Osteoblast (primary cell): ENCODE data around the gene BAX. TPM values are rescaled to one million over a fixed set of nuclear protein-coding genes. Genes with fewer than 3 reads are reported as not detected.

Experiments
- DNase-seq: peaks from one replicate; pipeline ENCODE4 v3.0.0; 2011; ENCODE audit warnings: low spot score, mixed read lengths; ENCODE audit not compliant: insufficient read length; ENCODE audit errors: missing footprints
- H2AFZ ChIP-seq: 2 replicates; pipeline ENCODE4 v1.6.0; 2011; ENCODE audit warnings: mild to moderate bottlenecking, low read length
- H3K27ac ChIP-seq: 2 replicates; pipeline ENCODE4 v1.5.1; 2011; ENCODE audit warnings: mild to moderate bottlenecking, low read depth, low read length, moderate library complexity
- H3K27me3 ChIP-seq: 2 replicates; pipeline ENCODE4 v1.6.0; 2012; ENCODE audit warnings: mild to moderate bottlenecking, control low read depth, inconsistent platforms, low read length, moderate library complexity; ENCODE audit not compliant: insufficient read depth
- H3K36me3 ChIP-seq: 2 replicates; pipeline ENCODE4 v1.5.1; 2011; ENCODE audit warnings: mild to moderate bottlenecking, low read length, control low read depth, moderate library complexity; ENCODE audit not compliant: insufficient read depth
- H3K4me1 ChIP-seq: 2 replicates; pipeline ENCODE4 v1.5.1; 2011; ENCODE audit warnings: mild to moderate bottlenecking, low read length, control low read depth, moderate library complexity; ENCODE audit not compliant: insufficient read depth
- H3K4me2 ChIP-seq: 2 replicates; pipeline ENCODE4 v1.6.0; 2011; ENCODE audit warnings: mild to moderate bottlenecking, low read length; ENCODE audit not compliant: insufficient read depth
- H3K4me3 ChIP-seq: fragments of 200-600 bp; sonication (generic); 3 replicates; pipeline ENCODE4 v1.5.1; 2012; ENCODE audit warnings: mild to moderate bottlenecking, low read length, inconsistent platforms; ENCODE audit not compliant: insufficient read depth
- H3K79me2 ChIP-seq: 2 replicates; pipeline ENCODE4 v1.6.0; 2012; ENCODE audit warnings: mild to moderate bottlenecking, low read length, control low read depth, inconsistent platforms; ENCODE audit not compliant: insufficient read depth
- H3K9me3 ChIP-seq: 2 replicates; pipeline ENCODE4 v1.5.1; 2011; ENCODE audit warnings: low read depth, low read length, control low read depth
- H4K20me1 ChIP-seq: 2 replicates; pipeline ENCODE4 v1.6.0; 2012; ENCODE audit warnings: mild to moderate bottlenecking, low read length, control low read depth; ENCODE audit not compliant: insufficient read depth
- total RNA-seq: library from RNA; depleted of rRNA; stranded (reverse); fragments of >200 nt; gene quantifications from 2 replicates; pipeline ENCODE4 v1.2.3, GENCODE V29; 2012
- TF ChIP-seq, protein P1 (sequence below): IDR thresholded peaks from 2 replicates; pipeline ENCODE4 v1.5.1; 2011; ENCODE audit warnings: mild to moderate bottlenecking, low read depth, low read length, moderate library complexity; ENCODE audit errors: extremely low read depth

BAX gene
- total RNA-seq, 1 donor: 78.9 TPM

DNA sequence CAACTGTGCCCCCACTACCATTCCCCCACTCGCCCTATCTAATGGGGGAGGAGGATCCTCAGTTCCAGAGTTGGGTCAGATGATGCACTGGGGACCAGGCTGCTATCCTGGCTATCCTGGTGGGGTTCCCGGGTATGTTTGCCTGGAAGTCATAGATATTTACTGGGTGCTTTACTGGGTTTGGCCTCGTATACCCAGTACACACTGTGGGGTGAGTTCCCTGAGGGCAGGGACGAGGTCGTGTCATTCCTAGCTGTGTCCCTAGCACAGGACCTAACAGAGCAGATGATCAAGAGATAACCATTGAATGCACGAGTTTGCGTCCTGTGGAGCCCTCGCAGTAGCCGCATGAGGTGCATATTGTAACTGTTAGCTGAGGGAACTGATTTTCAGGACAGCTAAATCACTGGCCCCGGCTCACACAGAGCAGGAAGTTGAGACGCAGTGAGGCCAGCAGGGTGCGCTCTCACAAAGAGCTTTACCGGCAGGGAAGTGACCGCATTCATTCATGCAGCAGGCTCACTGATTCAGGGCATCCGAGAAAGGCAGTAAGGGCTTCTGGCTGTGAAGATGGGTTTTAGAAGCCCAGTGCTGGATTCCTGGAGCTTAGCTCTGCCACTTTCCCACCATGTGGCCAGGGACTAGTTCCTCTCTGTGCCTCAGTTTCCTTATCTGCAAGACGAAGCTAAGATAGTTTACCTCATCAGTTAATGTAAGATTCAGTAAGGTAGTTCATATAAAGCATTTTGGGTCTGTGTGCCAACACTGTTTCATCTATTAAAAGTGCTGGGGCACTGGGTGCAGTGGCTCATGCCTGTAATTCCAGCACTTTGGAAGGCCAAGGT, 45.0 kb downstream of the BAX start:
- Histone ChIP-seq H4K20me1 (peaks cover 20% of the 10 kb centered on the region), H3K9me3 (no peaks in the 10 kb centered on the region), H3K4me2 (no peak overlapping the region), H2AFZ (no peak overlapping the region), H3K79me2 (peaks cover 50% of the 10 kb centered on the region), H3K4me1 (peaks cover 4% of the 10 kb centered on the region), H3K27me3 (no peaks in the 10 kb centered on the region), H3K36me3 (peaks cover 26% of the 10 kb centered on the region), H3K27ac (no peak overlapping the region), H3K4me3 (no peak overlapping the region)
- TF ChIP-seq, protein P1, sequence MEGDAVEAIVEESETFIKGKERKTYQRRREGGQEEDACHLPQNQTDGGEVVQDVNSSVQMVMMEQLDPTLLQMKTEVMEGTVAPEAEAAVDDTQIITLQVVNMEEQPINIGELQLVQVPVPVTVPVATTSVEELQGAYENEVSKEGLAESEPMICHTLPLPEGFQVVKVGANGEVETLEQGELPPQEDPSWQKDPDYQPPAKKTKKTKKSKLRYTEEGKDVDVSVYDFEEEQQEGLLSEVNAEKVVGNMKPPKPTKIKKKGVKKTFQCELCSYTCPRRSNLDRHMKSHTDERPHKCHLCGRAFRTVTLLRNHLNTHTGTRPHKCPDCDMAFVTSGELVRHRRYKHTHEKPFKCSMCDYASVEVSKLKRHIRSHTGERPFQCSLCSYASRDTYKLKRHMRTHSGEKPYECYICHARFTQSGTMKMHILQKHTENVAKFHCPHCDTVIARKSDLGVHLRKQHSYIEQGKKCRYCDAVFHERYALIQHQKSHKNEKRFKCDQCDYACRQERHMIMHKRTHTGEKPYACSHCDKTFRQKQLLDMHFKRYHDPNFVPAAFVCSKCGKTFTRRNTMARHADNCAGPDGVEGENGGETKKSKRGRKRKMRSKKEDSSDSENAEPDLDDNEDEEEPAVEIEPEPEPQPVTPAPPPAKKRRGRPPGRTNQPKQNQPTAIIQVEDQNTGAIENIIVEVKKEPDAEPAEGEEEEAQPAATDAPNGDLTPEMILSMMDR: peak; percentile 87
- DNase-seq: peak; percentile 93

DNA sequence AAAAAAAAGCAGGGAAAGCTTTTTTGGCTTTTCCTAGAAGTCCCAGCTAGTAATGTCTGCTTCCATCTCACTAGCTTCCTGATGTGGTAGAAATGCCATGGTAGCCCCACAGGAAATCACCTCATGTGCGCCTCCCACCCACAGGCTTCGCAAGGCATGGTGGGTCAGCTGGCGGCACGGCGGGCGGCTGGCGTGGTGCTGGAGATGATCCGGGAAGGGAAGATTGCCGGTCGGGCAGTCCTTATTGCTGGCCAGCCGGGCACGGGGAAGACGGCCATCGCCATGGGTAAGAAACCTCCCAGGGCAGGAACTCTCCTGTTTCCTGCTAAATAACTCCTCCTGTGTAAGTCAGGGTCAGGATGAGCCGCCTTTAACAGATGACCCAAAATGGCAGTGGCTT, 49.5 kb downstream of the BAX start:
- Histone ChIP-seq H3K4me3 (no peak overlapping the region), H3K27ac (no peak overlapping the region), H4K20me1 (peaks cover 9% of the 10 kb centered on the region), H2AFZ (no peak overlapping the region), H3K27me3 (no peaks in the 10 kb centered on the region), H3K4me2 (no peak overlapping the region), H3K4me1 (no peaks in the 10 kb centered on the region), H3K36me3 (peaks cover 52% of the 10 kb centered on the region), H3K9me3 (no peaks in the 10 kb centered on the region), H3K79me2 (peaks cover 13% of the 10 kb centered on the region)
- DNase-seq: peak; percentile 13
- TF ChIP-seq, protein P1: no peak

DNA sequence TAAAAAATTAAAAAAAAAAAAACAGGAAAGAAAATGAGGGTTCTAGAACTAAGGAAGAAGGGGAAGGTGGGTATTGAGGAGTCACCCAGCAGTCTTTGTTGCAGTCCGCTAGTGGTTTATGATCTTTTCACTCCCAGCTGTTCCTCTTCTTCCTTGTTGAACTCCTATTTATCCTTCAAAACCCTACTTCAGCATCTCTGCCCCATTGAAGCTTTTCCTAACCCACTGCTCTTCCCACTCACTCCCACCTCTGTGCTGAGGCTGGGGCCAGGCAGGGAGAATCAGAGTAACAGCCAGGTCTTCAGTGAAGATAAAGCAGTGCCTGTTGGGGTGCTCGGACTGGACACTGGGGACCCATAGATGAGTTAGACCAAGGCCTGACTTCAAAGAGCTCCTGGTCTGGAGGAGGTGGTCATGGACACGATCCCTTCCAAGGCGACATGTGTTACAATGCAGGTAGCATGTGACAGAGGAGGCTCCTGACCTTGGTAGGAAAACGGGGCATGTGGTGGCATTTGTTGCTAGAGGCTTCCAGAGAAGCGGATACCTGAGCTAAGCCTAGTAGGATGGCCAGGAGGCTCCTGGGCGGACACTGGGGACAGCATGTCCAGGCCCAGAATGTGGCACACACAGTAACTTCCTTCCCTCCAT, 50.4 kb downstream of the BAX start:
- no peaks in the 10 kb centered on the region for H3K4me1 ChIP-seq
- H3K4me2 ChIP-seq: no peak overlapping the region
- DNase-seq: peak; percentile 13
- TF ChIP-seq, protein P1: no peak
- H3K27me3 ChIP-seq: no peaks in the 10 kb centered on the region
- no peak overlapping the region for H3K4me3 ChIP-seq
- peaks cover 3% of the 10 kb centered on the region for H3K79me2 ChIP-seq
- H4K20me1 ChIP-seq: no peaks in the 10 kb centered on the region
- no peak overlapping the region for H3K27ac ChIP-seq
- no peaks in the 10 kb centered on the region for H3K9me3 ChIP-seq
- no peak overlapping the region for H2AFZ ChIP-seq
- H3K36me3 ChIP-seq: peaks cover 59% of the 10 kb centered on the region

DNA sequence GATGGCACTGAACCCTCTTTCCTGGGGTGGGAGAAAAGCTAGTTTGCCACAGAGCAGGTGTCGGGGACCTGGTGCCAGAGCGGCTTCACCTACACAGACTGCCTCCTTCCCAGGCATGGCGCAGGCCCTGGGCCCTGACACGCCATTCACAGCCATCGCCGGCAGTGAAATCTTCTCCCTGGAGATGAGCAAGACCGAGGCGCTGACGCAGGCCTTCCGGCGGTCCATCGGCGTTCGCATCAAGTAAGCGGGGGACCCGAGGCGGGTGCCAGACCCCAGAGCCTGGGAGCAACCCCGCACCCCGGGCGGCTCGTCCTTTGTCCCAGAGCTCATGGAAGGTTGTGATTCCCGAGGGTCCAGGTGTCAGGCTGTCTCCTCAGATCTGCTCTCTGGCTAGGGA, 52.2 kb downstream of the BAX start:
- Histone ChIP-seq H4K20me1 (no peaks in the 10 kb centered on the region), H3K27me3 (no peaks in the 10 kb centered on the region), H2AFZ (no peak overlapping the region), H3K36me3 (peaks cover 63% of the 10 kb centered on the region), H3K27ac (no peak overlapping the region), H3K4me3 (no peak overlapping the region), H3K4me1 (no peaks in the 10 kb centered on the region), H3K79me2 (peaks cover 3% of the 10 kb centered on the region), H3K4me2 (no peak overlapping the region), H3K9me3 (no peaks in the 10 kb centered on the region)
- TF ChIP-seq, protein P1: no peak
- DNase-seq: no peak
